Tibial artery (tissue), 4 donors: ENCODE data around the gene HNF1A.
A peak's percentile ranks its signal among the peaks of the same experiment; 100 is the strongest.

ENCODE experiments used
- DNase-seq, 2 donors: peaks; one replicate each; pipeline ENCODE4 v3.0.0-alpha.2; 2019
- H3K27ac ChIP-seq, 2 donors: fragments of 200-600 bp; sonication (generic) in 1 of 2; 1 replicate in 1 of 2; 2 replicates in 1 of 2; pipeline ENCODE4 v1.5.1; 2018 to 2019; ENCODE audit warnings: mild to moderate bottlenecking in 1 of 2
- H3K27me3 ChIP-seq, 2 donors: fragments of 200-600 bp; sonication (generic) in 1 of 2; one replicate each; pipeline versions ENCODE4 v1.5.1 to v1.6.0; 2016 to 2019
- H3K36me3 ChIP-seq, 3 donors: fragments of 200-600 bp; sonication (generic) in 2 of 3; one replicate each; pipeline ENCODE4 v1.5.1; 2016 to 2019; ENCODE audit warnings: mild to moderate bottlenecking in 2 of 3
- H3K4me1 ChIP-seq, 4 donors: fragments of 200-600 bp; sonication (generic) in 2 of 4; 1 replicate in 3 of 4; 2 replicates in 1 of 4; pipeline ENCODE4 v1.5.1; 2016 to 2019
- H3K4me3 ChIP-seq, 2 donors: fragments of 200-600 bp; sonication (generic) in 1 of 2; 1 replicate in 1 of 2; 2 replicates in 1 of 2; pipeline ENCODE4 v1.5.1; 2018 to 2019; ENCODE audit warnings: mild to moderate bottlenecking in 2 of 2
- H3K9me3 ChIP-seq, 3 donors: fragments of 200-600 bp; sonication (generic) in 1 of 3; one replicate each; pipeline ENCODE4 v1.5.1; 2016 to 2019
- intact Hi-C: fragments of 100-400 bp; cut with DNase I; formaldehyde crosslinking; loops from one replicate; pipeline ENCODE4 v1.15.0; 2023; ENCODE audit warnings: low total_unique reads
- TF ChIP-seq, protein P1 (sequence below), 2 experiments: fragments of 200-600 bp in 1 of 2; fragments of 450-650 bp in 1 of 2; IDR thresholded peaks; one replicate each; pipeline ENCODE4 v1.5.1; 2017 to 2019; ENCODE audit warnings: antibody characterized with exemption in 2 of 2, mild to moderate bottlenecking in 1 of 2, moderate library complexity in 1 of 2

Gene HNF1A

GRCh38 chr12:121005346-121005815 lies 27.0 kb downstream of the HNF1A start:
- intact Hi-C loops: no loop called here
- DNase-seq: no peak
- Histone ChIP-seq H3K36me3 (peaks cover 47 to 95% (median 74%) of the 10 kb centered on the region in 3 donors), H3K27me3 (no peaks in the 10 kb centered on the region), H3K9me3 (no peaks in the 10 kb centered on the region), H3K27ac (no peak overlapping the region), H3K4me3 (no peak overlapping the region), H3K4me1 (no peaks in the 10 kb centered on the region)
- TF ChIP-seq, protein P1, sequence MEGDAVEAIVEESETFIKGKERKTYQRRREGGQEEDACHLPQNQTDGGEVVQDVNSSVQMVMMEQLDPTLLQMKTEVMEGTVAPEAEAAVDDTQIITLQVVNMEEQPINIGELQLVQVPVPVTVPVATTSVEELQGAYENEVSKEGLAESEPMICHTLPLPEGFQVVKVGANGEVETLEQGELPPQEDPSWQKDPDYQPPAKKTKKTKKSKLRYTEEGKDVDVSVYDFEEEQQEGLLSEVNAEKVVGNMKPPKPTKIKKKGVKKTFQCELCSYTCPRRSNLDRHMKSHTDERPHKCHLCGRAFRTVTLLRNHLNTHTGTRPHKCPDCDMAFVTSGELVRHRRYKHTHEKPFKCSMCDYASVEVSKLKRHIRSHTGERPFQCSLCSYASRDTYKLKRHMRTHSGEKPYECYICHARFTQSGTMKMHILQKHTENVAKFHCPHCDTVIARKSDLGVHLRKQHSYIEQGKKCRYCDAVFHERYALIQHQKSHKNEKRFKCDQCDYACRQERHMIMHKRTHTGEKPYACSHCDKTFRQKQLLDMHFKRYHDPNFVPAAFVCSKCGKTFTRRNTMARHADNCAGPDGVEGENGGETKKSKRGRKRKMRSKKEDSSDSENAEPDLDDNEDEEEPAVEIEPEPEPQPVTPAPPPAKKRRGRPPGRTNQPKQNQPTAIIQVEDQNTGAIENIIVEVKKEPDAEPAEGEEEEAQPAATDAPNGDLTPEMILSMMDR (IDR thresholded peaks at IDR 0.05): peak in 1 of 2 experiments; percentile 22

DNA sequence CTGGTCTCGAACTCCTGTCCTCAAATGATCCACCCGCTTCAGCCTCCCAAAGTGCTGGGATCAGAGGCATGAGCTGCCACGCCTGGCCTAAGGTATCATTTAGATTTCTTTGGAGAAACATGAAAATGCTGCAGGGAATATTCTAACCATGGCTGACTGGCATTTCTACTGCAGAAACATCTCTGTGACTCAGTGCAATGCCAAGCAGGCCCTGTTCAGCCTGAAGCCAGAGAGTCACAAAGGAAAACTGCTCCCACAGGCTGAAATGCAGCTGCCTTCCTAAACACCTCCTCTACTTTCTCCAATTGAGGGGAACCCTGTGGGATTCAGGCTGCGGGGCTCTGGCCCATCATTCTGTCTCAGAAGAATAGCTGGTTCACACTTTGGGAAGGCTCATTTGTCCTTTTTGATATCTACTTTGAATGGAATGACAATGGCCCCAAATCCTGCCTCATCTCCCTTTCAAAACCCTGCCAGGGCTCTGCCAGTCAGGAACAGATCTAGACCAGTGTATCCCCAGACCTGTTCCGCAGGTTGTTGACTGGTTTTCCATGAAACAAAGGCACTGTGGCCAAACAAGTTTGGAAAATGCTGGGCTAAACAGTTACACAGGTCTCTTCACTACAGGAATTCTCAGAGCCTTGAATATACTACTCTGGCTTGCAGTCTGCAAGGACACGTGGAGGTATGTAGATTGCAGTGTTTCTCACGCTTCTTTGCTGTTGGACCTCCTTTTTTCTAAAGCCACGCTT lies 30.2 kb downstream of the HNF1A start:
- Histone ChIP-seq H3K4me1 (no peaks in the 10 kb centered on the region), H3K9me3 (no peaks in the 10 kb centered on the region), H3K27me3 (no peaks in the 10 kb centered on the region), H3K27ac (no peak overlapping the region), H3K4me3 (no peak overlapping the region), H3K36me3 (peaks cover 48 to 87% (median 73%) of the 10 kb centered on the region in 3 donors)
- intact Hi-C loops: no loop called here
- TF ChIP-seq, protein P1 (IDR thresholded peaks at IDR 0.05): no peak
- DNase-seq: no peak

- Histone ChIP-seq H3K9me3 (no peaks in the 10 kb centered on the region), H3K27ac (no peak overlapping the region), H3K4me3 (no peak overlapping the region), H3K27me3 (no peaks in the 10 kb centered on the region), H3K4me1 (no peaks in the 10 kb centered on the region), H3K36me3 (peaks cover 36 to 81% (median 62%) of the 10 kb centered on the region in 3 donors)
- DNase-seq: no peak
- intact Hi-C loops: no loop called here
- TF ChIP-seq, protein P1 (IDR thresholded peaks at IDR 0.05): no peak
Observed at GRCh38 chr12:121009741-121010140, 31.4 kb downstream of the HNF1A start.

DNA sequence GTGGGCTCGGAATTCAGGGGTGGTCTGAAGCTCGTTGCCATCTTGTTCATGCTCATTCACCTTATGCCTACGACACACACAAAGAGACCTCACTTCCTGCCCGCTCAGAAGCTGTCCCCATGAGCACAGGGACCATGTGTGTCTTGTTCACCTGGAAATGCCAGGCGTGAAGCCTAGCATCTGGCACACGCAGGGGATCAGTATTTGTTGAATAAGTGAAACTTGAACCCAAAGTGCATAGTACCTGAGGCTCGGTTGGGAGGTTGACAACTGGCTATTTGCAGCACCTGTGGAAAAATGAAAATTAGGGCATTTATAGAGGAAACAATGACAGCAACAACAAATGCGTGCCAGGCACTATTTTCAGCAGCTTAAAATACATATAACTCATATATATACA lies 32.5 kb downstream of the HNF1A start:
- no peak overlapping the region for H3K27ac ChIP-seq
- intact Hi-C loops: no loop called here
- no peaks in the 10 kb centered on the region for H3K27me3 ChIP-seq
- DNase-seq: no peak
- no peaks in the 10 kb centered on the region for H3K9me3 ChIP-seq
- TF ChIP-seq, protein P1 (IDR thresholded peaks at IDR 0.05): no peak
- peaks cover 0 to 6% (median 4%) of the 10 kb centered on the region in 4 donors for H3K4me1 ChIP-seq
- peaks cover 35 to 73% (median 55%) of the 10 kb centered on the region in 3 donors for H3K36me3 ChIP-seq
- no peak overlapping the region for H3K4me3 ChIP-seq

DNA sequence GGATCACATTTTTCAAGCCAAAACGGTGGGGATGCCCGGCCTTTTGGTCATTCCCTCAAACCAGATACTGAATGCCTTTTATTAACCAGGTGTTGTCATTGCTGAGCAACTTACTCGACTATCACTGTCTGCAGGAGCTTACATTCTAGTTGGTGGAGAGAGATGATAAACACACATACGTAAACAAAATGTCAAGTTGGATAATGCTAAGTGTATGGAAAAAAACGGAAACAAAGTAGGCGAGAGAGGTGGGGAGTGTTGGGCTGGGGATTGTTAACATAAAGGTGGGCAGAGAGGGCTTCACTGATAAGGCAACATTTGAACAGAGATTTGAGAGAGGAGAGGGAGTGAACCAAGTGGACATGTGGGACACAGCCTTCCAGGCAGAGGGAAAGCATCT lies 33.5 kb downstream of the HNF1A start:
- no peak overlapping the region for H3K27ac ChIP-seq
- peaks cover 34 to 63% (median 47%) of the 10 kb centered on the region in 3 donors for H3K36me3 ChIP-seq
- no peak overlapping the region for H3K4me3 ChIP-seq
- H3K27me3 ChIP-seq: no peaks in the 10 kb centered on the region
- H3K9me3 ChIP-seq: no peaks in the 10 kb centered on the region
- DNase-seq: no peak
- TF ChIP-seq, protein P1 (IDR thresholded peaks at IDR 0.05): no peak
- intact Hi-C loops: no loop called here
- H3K4me1 ChIP-seq: peaks cover 0 to 6% (median 5%) of the 10 kb centered on the region in 4 donors
